Vagina (tissue), 2 donors: ENCODE data around the gene SPON2.

Experiments used
- POLR2A ChIP-seq, 2 donors: fragments of 450-650 bp; IDR thresholded peaks; one replicate each; pipeline ENCODE4 v1.6.1; 2017; ENCODE audit warnings: antibody characterized with exemption in 2 of 2, mild to moderate bottlenecking in 2 of 2, moderate library complexity in 2 of 2
- TF ChIP-seq, protein P1 (sequence below), 3 experiments: fragments of 450-650 bp in 2 of 3; fragments of 200-600 bp in 1 of 3; sonication (generic) in 1 of 3; IDR thresholded peaks; one replicate each; pipeline ENCODE4 v1.5.1; 2017 to 2019; ENCODE audit warnings: antibody characterized with exemption in 3 of 3, mild to moderate bottlenecking in 2 of 3, moderate library complexity in 2 of 3

DNA sequence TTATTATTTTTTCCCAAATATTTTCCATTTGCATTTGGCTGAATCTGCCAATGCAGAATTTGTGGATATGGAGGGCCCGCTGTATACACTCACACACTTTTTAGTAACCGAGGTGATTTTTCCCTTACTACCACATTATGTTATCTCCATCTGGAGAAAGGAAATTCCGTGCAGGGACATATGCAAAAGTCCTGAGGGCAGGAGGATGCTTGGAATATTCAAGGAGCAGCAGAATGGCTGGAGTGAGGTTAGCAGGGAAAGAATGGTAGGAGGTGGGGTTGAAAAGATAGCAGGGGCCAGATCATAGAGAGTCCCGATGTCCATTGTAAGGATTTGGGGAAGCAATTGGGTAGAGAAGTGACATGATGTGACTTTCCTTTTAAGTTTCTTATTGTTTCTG, 47.6 kb downstream of the SPON2 start:
- TF ChIP-seq, protein P1, sequence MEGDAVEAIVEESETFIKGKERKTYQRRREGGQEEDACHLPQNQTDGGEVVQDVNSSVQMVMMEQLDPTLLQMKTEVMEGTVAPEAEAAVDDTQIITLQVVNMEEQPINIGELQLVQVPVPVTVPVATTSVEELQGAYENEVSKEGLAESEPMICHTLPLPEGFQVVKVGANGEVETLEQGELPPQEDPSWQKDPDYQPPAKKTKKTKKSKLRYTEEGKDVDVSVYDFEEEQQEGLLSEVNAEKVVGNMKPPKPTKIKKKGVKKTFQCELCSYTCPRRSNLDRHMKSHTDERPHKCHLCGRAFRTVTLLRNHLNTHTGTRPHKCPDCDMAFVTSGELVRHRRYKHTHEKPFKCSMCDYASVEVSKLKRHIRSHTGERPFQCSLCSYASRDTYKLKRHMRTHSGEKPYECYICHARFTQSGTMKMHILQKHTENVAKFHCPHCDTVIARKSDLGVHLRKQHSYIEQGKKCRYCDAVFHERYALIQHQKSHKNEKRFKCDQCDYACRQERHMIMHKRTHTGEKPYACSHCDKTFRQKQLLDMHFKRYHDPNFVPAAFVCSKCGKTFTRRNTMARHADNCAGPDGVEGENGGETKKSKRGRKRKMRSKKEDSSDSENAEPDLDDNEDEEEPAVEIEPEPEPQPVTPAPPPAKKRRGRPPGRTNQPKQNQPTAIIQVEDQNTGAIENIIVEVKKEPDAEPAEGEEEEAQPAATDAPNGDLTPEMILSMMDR (IDR thresholded peaks at IDR 0.05) = no peak
- no peak for TF ChIP-seq POLR2A (IDR thresholded peaks at IDR 0.05)
